ENCODE results near the gene CAT.

CAT gene

GRCh38 chr11:34501500-34501899, 62.8 kb downstream of the CAT start:
- FAIRE-seq = no peak

GRCh38 chr11:34501949-34502348, 63.2 kb downstream of the CAT start:
- no peak for FAIRE-seq

GRCh38 chr11:34502949-34503348, 64.2 kb downstream of the CAT start:
- FAIRE-seq = no peak

GRCh38 chr11:34505874-34506273, 67.1 kb downstream of the CAT start:
- no peak for FAIRE-seq

GRCh38 chr11:34507156-34507555, 68.4 kb downstream of the CAT start:
- no peak for FAIRE-seq

DNA sequence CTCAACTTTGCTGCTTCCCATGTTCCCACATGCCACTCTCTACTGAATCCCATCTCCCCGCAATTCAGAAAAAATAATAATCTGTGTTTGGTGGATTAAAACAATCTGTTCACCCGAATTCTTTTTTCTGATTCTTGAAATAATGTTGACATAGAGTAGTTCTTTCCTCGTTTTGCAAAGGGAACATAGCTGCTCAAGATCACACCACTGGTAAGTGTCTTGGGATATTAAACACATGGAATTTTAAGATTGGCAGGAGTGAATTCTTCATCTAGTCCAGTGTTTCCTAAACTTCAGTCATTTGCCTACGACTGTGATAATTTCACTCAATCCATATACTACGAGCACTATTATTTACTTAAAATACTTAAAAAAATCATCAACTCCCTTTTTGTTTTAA, 68.9 kb downstream of the CAT start:
- FAIRE-seq = no peak

DNA sequence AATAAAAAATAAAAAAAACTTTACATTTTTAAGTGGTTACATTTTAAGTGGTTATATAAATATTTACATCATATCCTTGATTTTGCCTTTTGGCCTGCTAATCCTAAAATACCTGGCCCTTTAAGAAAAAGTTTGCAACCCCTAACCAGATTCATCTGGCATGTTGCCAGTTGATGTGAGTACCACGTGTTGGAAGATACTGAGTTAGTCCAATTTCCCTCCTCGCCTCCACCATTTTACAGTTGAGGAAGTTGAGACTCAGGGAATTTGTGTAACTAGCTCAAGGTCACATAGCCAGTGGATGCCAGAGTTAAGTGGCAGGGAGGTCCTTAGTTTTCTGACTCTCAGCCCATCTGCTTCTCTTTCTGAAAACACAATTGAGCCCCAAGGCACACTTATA, 69.8 kb downstream of the CAT start:
- no peak for FAIRE-seq

- no peak for FAIRE-seq
Measured at GRCh38 chr11:34509336-34509876, 70.7 kb downstream of the CAT start.

DNA sequence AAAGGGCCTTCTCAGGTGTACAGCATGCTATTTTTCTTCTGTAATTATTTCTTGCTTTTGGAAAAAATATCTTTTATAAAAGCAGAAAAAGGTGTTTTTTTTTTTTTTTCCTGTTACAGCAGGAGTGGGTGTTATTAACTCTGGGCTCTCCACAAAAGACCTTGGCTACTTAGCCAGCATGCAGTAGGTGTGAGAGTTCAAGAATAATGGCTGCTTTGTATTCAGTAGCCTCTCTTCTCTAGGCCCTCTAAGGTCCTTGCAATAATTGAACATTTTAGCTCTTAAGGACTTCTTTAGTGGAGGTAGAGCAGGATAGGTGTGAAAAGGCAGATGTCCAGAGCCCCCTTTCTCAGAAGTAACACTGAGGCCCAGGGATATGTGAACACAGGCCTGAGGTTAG, 71.5 kb downstream of the CAT start:
- FAIRE-seq = no peak

DNA sequence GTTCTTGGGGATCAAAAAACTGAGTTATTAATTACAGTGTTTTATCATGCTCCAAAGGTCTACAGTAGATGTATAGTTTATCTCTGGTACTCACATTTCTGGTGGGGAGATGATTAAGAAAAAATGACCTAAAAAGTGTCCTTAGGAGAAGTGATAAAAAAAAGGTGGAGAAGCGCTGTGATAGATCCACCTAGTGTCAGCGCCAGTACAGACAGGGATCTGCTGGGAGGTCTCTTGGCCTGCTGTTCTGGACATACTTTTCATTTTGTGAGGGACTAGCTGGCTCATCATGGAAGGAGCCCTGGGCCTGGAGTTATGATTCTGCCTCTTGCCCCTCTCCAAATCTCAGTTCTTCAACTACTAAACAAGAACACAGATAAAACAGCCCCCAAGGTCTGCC, 71.9 kb downstream of the CAT start:
- no peak for FAIRE-seq

GRCh38 chr11:34512840-34513681, 74.3 kb downstream of the CAT start:
- FAIRE-seq = no peak

DNA sequence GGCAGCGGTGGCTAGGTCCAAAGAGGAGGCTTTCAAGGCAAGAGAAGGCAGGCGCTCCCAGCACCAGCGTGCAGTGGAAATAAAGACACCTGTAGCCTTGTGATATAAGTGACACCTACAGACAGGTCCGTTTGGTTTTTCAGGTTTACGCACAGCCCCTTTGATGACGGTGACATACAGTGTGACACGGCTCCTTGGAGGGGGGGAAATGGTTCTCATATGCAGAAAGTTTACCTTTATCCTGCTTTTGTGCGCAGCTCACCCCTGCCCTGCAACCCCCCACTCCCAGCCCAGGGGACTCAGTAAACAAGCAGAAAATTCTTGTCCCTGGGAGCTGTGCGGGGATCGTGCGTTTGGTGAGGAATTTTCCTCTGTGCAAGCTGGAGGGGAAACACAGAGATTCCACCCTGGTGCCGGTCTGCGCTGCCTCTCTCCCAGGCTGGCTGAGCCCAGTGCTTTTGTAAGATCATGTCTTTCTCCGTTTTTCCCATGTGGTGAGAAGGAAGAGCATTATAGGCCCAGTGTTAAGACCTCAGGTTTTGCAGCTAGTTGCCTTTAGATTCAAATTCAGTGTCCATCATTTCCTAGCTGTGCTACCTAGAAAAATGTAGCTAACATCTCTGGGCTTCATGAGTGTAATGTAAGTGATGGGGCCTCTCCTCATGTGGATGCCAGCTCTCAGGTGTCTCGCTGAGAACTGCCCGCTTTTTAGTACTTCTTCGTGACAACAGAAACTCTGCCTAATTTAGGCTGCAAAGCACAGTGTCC, 75.1 kb downstream of the CAT start, which contains the start of gene ELF5:
Gene ELF5 (minus strand): TSS at position 113 of the 768 bp plus-strand sequence. CDS start 8,045 bp downstream, outside the sequence.
- FAIRE-seq = no peak

DNA sequence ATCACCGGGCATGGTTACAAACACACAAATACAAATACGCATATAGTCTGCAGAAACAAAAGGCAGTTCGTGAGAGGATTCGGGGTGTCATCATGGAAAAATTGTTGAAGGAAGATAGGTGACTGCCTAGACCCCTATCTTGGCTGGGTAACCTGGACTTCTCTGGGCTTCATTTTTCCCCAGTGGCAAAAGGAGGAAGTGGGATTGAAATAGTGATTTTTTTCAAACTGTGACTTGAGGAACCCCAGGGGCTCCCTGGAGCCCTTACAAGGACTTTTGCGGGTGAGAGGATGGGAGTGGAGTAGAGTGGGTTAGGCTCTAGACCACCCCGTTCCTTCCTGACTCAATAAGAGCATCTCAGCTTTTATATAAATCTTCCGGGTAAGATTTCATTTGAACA, 75.9 kb downstream of the CAT start:
- FAIRE-seq = no peak

DNA sequence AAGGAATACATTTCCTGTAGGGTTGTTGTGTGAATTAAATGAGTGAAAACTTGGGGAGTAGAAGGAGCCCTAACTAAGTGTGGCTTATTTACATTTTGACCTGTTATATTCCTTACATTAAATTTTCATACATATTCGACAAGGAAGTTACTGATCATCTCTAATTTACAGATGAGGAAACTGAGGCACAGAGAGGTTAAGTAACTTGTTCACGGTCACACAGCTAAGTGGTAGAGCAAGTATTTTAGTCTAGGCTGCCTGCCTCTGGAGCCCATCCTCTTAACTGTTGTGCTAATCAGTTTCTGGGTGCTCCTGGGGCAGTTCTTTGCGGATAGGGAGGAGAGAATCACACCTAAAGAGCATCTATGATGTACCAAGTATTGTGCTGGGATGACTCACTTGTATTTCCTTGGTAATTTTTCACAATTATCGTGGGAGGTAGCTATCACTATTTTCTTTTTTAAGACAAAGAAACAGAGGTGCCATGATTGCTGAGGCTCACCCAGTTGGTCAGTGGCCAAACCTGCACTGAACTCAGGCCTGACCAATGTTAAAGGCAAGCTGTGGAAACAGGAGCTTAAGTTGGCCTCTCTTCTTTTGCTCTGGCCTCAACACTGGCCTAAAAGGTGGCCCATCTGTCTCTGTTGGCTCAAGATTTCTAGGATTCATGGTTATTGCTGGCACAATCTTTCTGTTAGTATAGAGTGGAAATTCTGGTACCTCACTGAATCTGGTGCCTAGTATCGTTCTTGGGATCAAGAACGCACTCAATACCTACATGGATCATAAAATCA, 77.7 kb downstream of the CAT start:
- no peak for FAIRE-seq

- FAIRE-seq = no peak
Measured at GRCh38 chr11:34519595-34520235, 81.0 kb downstream of the CAT start.

- FAIRE-seq = no peak
Measured at GRCh38 chr11:34521265-34521664, 82.5 kb downstream of the CAT start.

All from TTC549 (cell line).